ENCODE measurements around the gene PRKACA.

DNA sequence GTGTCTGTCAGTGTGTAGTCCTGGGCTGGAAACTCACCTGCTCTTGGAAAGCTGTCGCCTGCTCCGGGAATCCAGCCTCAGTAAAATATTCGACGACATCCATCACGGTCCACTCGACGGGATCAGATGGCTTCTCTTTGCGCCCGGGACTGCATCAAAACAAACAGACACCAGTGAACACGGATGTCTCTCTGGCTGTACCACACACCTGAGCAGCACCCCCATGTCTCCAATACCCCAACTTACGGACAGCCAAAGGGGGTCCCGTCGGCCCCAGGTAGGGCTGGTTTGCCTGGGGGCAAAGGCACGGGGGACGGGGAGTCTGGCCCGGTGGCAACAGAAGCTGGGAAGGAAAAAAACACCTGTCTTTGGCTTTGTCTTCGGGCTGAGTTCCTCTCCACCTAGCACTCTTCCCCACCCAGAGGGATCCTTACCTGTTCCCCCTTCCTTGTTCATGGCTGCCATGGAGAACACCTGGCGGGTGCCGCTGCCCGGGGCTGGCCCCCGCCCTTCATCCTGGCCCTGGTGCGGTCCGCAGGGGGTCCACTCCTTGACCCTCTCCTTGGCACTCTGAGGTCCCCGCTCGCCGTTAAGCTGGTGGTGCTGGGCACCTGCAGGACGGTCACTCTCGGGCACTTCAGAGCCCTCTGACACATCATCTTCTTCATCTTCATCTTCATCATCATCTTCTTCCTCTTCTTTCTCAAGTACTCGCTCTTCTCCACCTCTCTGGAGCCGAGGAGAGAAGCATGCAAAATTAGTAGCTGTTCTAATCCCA, 28.7 kb downstream of the PRKACA start:
- TF ChIP-seq YY1 (IDR thresholded peaks at IDR 0.05; ENCODE audit: insufficient read depth, insufficient read length) (no peak), SUZ12 (IDR thresholded peaks at IDR 0.05; ENCODE audit: extremely low read depth, insufficient read depth, insufficient read length) (no peak)
